GM12875 (cell line): Measurements from ENCODE around the gene CTDP1.
"Not testable (repeated sequence)": the region's sequence is repeated elsewhere in the genome, so short reads cannot be mapped to it uniquely, and the experiment has no call there.

ENCODE experiments used
- H3K4me3 ChIP-seq: one replicate; pipeline ENCODE4 v1.5.1; 2011; ENCODE audit warnings: low read depth, low read length, control low read depth
- TF ChIP-seq, protein P1 (sequence below): IDR thresholded peaks from 2 replicates; pipeline ENCODE4 v1.5.1; 2011; ENCODE audit warnings: low read depth, mild to moderate bottlenecking, control low read depth, inconsistent platforms, low read length, moderate library complexity, borderline replicate concordance; ENCODE audit not compliant: insufficient read depth

Gene CTDP1

GRCh38 chr18:79726721-79727120, 47.1 kb downstream of the CTDP1 start:
- no peak overlapping the region for H3K4me3 ChIP-seq
- TF ChIP-seq, protein P1, sequence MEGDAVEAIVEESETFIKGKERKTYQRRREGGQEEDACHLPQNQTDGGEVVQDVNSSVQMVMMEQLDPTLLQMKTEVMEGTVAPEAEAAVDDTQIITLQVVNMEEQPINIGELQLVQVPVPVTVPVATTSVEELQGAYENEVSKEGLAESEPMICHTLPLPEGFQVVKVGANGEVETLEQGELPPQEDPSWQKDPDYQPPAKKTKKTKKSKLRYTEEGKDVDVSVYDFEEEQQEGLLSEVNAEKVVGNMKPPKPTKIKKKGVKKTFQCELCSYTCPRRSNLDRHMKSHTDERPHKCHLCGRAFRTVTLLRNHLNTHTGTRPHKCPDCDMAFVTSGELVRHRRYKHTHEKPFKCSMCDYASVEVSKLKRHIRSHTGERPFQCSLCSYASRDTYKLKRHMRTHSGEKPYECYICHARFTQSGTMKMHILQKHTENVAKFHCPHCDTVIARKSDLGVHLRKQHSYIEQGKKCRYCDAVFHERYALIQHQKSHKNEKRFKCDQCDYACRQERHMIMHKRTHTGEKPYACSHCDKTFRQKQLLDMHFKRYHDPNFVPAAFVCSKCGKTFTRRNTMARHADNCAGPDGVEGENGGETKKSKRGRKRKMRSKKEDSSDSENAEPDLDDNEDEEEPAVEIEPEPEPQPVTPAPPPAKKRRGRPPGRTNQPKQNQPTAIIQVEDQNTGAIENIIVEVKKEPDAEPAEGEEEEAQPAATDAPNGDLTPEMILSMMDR: no peak

DNA sequence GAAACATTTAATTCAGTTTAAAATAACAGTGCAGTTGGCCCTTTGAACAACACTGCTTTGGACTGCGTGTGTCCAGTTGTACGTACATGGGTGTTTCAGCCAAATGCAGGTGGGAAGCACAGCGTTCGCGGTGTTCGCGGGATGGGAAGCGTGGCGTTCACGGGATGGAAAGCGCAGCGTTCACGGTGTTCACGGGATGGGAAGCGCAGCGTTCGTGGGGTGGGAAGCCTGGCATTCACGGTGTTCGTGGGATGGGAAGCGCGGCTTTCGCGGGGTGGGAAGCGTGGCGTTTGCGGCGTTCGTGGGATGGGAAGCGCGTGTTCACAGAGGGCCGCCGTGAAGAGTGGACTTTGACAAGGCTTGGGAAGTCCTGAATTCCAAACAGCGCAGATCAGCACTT, 47.6 kb downstream of the CTDP1 start:
- H3K4me3 ChIP-seq: no peak overlapping the region

GRCh38 chr18:79728931-79729586, 49.5 kb downstream of the CTDP1 start:
- TF ChIP-seq, protein P1: no peak
- H3K4me3 ChIP-seq: no peak overlapping the region

More for the DNA sequence above, 47.6 kb downstream of the CTDP1 start:
- TF ChIP-seq, protein P1: no peak

- TF ChIP-seq, protein P1: no peak
These were observed 50.0 kb downstream of the CTDP1 start for GRCh38 chr18:79729611-79730010.

DNA sequence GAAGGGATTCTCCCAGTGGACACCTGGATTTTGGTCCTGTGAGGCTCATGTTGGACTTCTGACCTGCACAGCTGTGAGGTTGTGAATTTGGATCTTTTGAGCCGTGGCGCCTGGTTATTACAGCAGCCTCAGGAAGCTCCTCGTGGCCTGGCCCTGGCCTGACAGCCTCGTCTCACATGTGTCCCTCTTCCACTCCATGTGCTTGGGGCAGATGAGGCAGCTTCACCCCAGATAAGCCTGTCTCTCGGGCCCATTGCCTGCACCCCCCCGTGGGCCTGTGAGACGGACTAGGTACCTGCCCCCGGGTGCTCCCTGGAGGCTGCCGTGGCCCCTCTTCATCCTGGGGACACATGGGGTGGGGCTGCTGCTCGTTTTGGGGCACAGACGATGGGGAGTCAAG, 51.2 kb downstream of the CTDP1 start:
- TF ChIP-seq, protein P1: no peak
- no peak overlapping the region for H3K4me3 ChIP-seq

More at GRCh38 chr18:79729611-79730010, 50.0 kb downstream of the CTDP1 start:
- H3K4me3 ChIP-seq: no peak overlapping the region

DNA sequence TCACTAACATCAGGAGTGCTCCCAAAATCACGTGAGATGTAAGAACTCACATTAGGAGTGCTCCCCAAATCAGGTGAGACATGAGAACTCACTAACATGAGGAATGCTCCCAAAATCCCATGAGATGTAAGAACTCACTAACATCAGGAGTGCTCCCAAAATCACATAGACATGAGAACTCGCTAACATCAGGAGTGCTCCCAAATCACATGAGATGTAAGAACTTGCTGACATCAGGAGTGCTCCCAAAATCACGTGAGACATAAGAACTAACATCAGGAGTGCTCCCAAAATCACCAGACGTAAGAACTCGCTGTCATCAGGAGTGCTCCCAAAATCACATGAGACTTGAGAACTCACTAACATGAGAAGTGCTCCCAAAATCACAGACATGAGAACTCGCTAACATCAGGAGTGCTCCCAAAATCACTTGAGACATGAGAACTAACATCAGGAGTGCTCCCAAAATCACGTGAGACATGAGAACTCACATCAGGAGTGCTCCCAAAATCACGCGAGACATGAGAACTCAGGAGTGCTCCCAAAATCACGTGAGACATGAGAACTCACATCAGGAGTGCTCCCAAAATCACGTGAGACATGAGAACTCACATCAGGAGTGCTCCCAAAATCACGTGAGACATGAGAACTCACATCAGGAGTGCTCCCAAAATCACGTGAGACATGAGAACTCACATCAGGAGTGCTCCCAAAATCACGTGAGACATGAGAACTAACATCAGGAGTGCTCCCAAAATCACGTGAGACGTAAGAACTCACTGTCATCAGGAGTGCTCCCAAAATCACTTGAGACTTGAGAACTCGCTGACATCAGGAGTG, 52.5 kb downstream of the CTDP1 start:
- not testable (repeated sequence) for H3K4me3 ChIP-seq

DNA sequence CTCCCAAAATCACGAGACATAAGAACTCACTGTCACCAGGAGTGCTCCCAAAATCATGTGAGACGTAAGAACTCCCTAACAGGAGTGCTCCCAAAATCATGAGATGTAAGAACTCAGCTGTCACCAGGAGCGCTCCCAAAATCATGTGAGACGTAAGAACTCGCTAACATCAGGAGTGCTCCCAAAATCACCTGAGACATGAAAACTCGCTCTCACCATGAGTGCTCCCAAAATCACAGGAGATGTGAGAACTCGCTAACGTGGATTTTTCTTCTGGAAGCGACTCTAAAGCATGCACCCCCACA, 53.1 kb downstream of the CTDP1 start:
- TF ChIP-seq, protein P1: no peak

More for the DNA sequence above, 53.1 kb downstream of the CTDP1 start:
- H3K4me3 ChIP-seq: no peak overlapping the region
